HG03045 (cell line): ENCODE data around the gene LRRC4C.

Source experiments
- ATAC-seq: cut with Tn5 transposase; IDR thresholded peaks from one replicate; pipeline ENCODE4 v1.9.1; 2021; ENCODE audit warnings: mild to moderate bottlenecking, moderate library complexity; ENCODE audit not compliant: unreplicated experiment

LRRC4C gene

DNA sequence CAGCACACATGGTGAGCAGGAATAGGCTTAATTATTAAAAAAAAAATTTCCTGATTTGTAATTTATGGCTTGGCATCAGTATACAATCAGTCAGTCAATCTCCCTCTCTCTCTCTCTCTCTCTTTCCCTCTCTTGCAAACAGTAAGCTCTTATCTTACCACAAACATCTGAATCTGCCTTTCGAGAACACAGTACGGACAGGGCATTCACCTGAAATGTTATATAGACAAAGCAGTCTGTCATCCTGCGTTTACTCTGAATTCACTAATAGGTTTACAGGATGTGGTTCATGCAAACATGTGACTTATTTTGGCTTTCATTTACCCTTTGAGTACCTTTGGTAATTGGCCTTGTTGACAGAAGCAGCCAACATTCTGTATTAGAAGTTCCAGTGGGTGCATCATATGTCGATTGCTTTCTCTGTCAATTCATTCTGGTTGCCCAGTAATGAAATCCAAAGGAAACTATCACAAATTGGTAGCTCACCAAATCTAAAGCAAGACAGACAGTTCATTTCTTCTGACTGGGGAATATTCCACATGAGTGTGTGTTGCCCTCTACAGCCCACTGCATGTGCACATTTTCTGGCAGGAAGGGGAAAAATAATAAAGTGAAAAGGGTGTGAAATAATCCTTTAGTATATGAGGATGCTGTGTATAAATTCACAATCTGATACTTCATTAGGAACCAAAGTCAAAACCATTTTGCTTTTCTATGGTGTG is 1058.2 kb downstream of the LRRC4C start:
- ATAC-seq: no peak

DNA sequence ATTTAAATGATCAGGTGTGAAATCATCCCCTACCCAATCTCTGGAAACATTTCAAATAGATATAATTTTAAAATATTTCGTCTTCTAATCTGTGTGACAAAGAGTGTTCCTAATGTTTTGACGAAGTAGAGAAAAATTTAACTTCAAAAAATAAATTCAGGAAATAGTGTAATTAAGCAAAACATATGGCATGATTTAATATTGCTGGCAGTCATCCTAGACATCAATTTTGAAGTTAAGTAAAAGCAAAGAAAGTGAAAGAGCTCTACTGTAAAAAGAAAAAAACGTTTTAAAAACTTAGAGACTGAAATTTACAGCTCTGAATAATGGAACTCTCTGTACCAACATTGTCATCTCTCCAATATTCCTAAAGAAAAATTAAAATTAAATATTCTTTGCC is 1062.3 kb downstream of the LRRC4C start:
- ATAC-seq: no peak

- ATAC-seq: no peak
Observed at GRCh38 chr11:40393511-40393910, 1065.9 kb downstream of the LRRC4C start.

DNA sequence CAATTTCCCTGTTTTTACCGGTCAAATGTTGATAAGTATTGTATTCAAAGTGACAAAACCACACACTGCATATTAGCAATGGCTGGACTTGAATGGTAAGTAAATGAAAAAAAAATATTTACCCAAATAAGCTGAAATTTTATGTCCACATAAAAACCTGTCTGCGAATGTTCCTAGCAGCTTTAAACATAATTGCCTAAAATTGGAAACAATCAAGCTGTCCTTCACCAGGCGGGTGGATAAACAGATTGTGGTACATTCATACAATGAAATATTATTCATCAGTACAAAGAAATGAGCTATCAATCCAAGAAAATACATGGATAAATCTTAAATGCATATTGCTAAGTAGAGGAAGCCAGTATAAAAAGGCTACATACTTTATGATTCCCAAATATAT is 1067.8 kb downstream of the LRRC4C start:
- no peak for ATAC-seq

- ATAC-seq: no peak
Observed at GRCh38 chr11:40388097-40388818, 1071.2 kb downstream of the LRRC4C start.

DNA sequence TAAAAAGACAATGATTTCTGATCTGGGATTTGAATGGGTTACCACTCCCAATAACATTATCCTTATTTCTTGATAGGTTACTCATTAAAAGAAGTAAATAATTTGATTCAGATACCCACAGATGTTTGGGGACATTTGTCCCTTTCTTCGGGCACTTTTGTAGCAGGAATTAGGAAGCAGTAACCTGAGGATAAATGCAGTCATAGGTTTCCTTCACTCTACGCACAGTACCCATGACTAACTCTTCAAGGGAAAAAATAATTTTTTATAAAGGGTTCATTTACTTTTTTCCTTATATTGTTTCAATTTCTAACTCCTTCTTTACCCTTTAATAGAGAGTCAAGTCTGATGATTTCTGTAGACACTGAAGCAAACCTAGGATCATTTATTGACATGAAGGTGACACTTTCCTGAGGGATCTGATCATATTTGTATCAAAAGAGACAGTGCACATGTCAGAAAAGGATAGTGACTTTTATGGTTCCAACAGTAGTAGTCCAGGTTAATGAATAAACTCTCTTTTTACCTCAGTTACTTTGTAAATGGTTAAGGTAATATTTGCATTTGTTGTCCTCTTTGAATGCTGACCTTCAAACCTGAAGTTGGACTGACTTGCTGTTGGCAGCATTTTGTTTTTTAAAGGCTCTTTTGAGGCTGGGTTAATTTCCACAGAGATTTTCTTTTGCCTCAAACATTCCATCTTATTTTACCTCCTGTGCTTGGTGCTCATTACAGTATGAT is 1072.0 kb downstream of the LRRC4C start:
- no peak for ATAC-seq

GRCh38 chr11:40384991-40385390 is 1074.5 kb downstream of the LRRC4C start:
- ATAC-seq: no peak

DNA sequence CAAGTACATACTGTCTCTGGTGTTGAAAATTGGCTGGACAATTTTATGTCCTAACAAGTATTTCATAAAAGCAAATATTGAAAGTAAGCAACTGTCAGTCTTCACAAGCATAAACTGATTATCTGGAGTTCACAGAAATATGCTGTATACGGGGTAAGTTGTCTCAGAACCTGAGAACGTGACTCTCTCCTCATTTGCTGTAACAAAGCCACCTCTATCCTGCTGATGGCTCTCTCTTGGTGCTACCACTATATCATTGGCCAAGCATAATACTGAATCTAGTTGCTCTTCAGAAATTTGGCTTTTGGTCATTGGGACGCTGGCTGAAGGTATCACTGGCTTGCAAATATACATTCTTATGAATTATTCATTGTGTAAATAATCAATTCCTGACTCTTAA is 1078.0 kb downstream of the LRRC4C start:
- ATAC-seq: no peak

- no peak for ATAC-seq
Observed at GRCh38 chr11:40380835-40381234, 1078.6 kb downstream of the LRRC4C start.

DNA sequence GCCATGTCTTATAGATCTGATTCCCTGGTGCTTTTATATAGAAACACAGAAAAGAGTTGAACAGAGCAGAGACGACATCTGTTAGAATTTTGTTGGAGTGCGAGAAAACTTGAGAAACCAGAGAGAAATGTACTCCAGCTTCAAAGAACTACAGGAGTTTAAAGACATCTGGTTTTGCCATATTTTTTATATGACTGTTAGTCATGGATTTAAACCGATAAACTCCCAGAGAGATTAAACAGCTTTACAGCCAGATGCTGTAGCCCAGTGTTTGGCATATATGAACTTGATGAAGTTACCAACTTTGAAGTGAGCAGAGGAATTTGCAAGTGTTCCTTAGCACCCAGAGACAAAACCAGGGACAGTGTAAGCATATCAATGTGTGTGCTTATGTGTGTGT is 1083.1 kb downstream of the LRRC4C start:
- no peak for ATAC-seq

DNA sequence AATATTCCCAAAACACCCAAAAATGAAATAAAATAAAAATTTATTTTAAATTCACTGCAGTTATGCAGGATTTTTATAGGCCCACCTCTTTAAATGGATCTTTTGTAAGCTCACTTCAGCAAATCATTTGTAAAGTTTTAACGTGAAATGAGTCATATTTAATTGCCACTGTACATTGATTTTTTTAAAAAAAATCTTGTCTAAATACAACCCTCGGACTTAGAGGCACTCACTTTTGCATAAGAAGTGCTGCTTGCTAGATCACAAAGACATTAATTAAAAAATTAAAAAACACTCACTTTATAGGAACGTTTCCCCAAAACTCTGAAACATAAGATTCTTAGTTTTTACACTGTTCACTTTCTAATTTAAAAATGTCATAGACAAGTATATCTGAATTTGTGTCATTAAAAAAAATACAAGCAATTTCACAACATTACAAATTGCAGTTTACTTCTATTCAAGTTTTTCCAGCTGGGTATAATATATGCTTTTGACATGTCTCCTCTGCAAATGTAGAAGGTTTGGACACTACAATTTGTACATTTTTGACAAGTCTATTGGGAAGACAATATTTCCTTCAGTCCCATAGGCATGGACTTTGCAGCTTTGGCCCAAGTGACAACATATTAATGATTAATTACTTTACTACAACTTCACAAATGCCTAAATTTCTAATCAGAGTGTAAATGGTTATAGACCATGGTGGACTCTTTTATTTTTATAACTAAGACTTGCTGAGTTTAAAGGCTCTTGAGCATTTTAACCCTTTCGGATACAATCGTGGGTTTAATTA is 1088.4 kb downstream of the LRRC4C start:
- ATAC-seq: no peak

DNA sequence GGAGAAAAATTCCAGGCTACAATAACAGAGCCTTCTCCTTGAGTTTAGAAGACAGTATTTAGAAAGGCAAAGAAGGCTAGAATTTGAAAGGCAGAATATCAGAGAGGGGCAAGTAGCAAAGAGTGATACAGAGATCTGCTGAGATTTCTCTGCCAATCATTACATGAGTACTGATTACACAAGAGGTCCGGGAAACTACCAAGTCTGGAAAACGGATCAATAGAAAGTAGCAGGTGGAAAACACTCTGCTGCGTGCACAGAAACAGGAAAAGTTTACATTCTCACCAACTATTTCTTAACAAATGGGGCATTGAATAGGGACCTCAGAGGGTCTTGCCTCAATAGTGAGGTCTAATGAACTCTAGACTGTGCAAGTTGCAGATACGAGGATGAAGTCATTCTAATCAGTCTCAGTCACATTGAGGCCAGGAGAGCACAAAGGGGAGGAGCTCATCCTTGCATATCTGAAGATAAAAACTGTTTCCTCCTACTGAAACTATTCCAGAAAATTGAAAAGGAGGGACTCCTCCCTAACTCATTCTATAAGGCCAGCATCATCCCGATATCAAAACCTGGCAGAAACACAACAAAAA is 1099.2 kb downstream of the LRRC4C start:
- ATAC-seq: no peak

DNA sequence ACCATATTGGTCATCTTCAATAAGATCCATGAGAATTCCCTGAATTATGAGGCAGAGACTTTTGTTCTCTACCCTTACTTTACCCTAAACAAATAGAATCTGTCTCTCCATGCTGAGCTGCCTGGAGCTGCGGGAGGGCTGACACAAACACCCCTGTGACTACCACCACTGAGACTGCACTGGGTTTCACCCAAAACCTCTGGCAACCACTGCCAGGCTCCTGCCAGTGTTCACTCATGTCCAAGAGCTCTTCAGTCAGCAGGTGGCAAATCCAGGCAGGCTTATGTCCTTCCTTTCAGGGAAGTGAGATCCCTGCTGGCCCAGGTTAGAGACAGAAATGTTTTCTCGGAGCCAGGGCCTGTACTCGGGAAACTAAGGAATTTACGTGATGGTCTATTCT is 1105.3 kb downstream of the LRRC4C start:
- ATAC-seq: no peak

DNA sequence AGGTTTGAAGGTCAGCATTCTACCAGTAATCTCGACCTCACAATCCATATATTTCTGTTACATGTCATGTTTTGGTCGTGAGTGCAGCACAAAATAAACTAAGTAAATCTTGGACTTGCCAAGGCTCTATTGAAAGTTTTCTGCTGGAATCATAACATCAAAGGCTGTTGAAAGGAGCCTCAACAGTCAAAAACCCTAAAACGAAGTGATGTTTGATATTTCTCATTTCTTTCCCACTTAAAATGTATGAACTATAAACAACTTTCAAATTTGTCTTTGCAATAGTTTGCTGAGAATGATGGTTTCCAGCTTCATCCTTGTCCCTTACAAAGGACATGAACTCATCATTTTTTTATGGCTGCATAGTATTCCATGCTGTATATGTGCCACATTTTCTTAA is 1118.5 kb downstream of the LRRC4C start:
- no peak for ATAC-seq

DNA sequence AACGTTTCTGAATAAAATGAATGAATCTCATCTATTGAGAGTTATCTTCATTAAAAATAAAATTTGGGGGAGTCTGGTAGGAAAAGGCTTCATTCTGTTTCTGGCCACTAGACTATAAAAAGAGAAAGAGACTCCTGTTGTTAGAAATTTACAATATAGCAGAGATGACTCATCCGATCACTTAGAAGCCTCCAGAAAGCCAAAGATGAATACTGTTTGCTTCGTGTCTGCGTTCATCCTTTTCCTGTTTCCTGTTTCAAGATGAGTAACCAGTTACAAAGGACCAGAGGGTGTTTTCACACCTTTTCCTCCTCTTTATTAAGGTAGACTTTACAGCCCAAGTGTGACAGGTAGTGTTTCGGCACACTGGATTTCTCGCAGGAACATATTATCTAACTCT is 1120.7 kb downstream of the LRRC4C start:
- ATAC-seq: no peak

- ATAC-seq: no peak
Observed at GRCh38 chr11:40338062-40338461, 1121.4 kb downstream of the LRRC4C start.

GRCh38 chr11:40337118-40337517 is 1122.3 kb downstream of the LRRC4C start:
- ATAC-seq: no peak

- ATAC-seq: no peak
Observed at GRCh38 chr11:40328890-40329614, 1130.4 kb downstream of the LRRC4C start.

DNA sequence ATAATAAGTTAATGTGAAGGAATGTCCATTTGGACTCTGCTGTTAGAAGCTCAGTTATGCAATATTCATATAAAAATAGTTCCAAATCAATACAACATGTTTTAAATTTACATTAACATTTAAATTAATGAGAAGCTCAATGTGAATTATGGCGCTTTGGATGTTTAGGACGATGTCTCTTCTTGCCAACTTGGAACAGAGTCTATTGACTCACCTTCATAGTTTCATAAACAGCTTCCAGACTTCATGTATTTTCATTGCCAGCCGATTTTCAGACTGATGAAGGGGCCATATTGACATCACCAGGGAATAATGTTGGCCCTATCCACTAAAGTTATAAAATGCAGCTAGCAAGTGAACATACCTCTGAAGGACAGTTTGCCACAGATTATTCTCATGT is 1136.2 kb downstream of the LRRC4C start:
- no peak for ATAC-seq

DNA sequence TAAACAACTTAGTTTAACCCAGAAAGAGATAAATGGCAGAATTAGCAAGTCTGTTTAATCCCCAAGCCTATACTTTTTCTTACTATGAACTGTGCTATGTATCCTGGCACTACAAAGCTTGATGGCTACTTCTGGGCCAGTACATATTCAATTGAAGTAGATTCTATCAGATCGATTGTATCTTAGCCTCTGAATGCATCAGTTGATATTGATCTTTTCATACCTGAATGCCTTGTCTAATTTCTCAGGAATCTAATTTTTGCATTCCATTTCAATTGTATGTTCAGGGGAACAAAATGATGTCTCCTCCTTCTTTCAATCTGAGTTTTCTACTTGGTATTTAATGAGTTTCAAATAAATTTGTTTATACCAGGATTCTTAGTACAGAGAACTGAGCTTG is 1137.9 kb downstream of the LRRC4C start:
- no peak for ATAC-seq
